ENCODE results near the gene ELP1.
A peak's percentile ranks its signal among the peaks of the same experiment; 100 is the strongest.
"Not testable (repeated sequence)": the region's sequence is repeated elsewhere in the genome, so short reads cannot be mapped to it uniquely, and the experiment has no call there.

ELP1 gene, protein sequence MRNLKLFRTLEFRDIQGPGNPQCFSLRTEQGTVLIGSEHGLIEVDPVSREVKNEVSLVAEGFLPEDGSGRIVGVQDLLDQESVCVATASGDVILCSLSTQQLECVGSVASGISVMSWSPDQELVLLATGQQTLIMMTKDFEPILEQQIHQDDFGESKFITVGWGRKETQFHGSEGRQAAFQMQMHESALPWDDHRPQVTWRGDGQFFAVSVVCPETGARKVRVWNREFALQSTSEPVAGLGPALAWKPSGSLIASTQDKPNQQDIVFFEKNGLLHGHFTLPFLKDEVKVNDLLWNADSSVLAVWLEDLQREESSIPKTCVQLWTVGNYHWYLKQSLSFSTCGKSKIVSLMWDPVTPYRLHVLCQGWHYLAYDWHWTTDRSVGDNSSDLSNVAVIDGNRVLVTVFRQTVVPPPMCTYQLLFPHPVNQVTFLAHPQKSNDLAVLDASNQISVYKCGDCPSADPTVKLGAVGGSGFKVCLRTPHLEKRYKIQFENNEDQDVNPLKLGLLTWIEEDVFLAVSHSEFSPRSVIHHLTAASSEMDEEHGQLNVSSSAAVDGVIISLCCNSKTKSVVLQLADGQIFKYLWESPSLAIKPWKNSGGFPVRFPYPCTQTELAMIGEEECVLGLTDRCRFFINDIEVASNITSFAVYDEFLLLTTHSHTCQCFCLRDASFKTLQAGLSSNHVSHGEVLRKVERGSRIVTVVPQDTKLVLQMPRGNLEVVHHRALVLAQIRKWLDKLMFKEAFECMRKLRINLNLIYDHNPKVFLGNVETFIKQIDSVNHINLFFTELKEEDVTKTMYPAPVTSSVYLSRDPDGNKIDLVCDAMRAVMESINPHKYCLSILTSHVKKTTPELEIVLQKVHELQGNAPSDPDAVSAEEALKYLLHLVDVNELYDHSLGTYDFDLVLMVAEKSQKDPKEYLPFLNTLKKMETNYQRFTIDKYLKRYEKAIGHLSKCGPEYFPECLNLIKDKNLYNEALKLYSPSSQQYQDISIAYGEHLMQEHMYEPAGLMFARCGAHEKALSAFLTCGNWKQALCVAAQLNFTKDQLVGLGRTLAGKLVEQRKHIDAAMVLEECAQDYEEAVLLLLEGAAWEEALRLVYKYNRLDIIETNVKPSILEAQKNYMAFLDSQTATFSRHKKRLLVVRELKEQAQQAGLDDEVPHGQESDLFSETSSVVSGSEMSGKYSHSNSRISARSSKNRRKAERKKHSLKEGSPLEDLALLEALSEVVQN (N-terminal part only)

DNA sequence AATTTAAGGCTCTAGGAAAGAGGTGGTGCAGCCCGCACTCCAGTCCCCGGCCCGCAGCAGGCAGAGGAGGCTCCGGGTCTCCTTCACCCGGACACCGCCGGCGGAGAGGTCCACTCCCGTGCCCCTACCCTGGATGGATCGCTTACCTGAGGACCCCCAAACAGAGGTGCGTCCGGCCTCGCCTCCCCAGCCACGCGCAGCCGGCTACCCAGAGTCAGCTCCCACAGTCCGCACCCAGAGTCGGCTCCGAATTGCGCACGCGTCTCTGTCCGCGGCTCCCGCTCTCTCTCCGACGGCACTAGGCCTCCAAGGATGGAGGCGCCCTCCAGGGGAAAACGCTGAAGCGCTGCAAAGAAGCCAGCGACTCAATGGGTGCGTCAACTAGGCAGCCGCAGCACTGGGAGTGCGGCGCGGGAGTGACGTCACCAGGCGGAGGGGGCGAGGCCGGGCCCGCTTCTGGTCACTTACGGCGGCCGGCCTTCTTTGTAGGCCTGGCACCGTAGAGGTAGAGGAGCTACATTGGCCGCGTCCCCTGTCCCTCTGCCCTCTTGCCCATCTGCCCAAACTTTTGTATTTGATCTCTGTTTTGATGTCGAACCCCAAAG, at the start of gene ELP1:
Gene ELP1, minus strand, starts transcription at position 407 of the 605 bp plus-strand sequence. CDS start 2,978 bp downstream, outside the sequence.
- peak; percentile 94 for DNase-seq

- no peak for DNase-seq
Measured at GRCh38 chr9:108980893-108981292, 47.0 kb upstream of the ELP1 start.

GRCh38 chr9:108978205-108978604, 44.3 kb upstream of the ELP1 start:
- DNase-seq, result no peak

- DNase-seq, result no peak
Measured at GRCh38 chr9:108973895-108974294, 40.0 kb upstream of the ELP1 start.

DNA sequence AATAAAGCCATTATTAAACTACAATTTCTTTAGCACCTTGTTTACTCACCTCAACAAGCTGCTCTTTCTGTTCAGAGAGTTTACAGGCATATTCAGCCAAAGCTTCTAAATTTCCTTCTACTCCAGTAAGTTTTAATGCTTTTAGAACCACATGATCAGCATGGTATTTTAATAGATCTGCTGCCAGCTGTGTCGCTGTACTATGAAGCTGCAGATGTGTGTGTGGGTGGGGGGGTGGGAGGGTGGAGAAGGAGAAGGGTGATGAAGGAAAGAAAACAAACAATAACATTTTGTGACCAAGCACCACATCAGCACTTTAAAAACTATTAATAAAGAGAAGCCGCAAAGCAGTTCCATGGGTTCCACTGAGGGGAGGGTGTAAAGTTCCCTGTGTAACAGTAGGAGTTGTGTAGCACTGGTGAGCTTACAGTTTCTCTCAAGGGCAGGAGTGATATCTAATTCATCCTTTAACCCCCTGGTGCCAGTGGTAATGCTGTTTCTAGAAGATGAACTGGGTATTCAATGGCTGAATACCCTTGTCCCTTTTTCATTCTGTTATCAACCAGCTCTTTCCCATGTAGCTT, 38.8 kb upstream of the ELP1 start:
- DNase-seq, result no peak

DNA sequence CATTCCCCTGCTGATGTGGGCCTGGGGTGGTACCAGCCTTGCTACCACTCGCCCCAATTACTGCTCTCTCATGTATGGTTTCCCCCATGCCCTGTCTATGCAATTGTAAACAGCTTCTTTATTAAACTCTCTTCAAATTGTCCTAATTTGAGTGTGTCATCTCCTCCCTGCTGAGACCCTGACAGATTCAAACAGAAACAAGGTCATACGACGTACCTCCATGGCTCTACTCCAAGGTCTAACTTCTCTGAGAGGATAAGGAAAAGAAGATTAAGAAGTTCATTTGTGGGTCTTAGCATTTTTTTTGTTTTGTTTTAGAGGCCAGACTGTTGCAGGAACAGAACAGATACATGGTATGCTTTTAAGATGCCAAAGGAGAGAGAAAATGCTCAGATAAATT, 38.3 kb upstream of the ELP1 start:
- no peak for DNase-seq

DNA sequence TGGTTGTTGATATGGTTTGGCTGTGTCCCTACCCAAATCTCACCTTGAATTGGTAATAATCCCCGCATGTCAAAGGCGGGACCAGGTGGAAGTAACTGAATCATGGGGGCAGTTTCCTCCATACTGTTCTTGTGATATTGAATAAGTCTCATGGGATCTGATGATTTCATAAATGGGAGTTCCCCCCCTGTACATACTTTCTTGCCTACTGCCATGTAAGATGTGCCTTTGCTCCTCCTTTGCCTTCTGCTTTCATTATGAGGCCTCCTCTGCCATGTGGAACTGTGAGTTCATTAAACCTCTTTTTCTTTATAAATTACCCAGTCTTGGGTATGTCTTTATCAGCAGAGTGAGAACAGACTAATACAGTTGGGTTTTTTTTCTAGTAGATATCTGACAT, 37.5 kb upstream of the ELP1 start:
- not testable (repeated sequence) for DNase-seq

GRCh38 chr9:108967916-108968315, 34.0 kb upstream of the ELP1 start:
- DNase-seq, result no peak

DNA sequence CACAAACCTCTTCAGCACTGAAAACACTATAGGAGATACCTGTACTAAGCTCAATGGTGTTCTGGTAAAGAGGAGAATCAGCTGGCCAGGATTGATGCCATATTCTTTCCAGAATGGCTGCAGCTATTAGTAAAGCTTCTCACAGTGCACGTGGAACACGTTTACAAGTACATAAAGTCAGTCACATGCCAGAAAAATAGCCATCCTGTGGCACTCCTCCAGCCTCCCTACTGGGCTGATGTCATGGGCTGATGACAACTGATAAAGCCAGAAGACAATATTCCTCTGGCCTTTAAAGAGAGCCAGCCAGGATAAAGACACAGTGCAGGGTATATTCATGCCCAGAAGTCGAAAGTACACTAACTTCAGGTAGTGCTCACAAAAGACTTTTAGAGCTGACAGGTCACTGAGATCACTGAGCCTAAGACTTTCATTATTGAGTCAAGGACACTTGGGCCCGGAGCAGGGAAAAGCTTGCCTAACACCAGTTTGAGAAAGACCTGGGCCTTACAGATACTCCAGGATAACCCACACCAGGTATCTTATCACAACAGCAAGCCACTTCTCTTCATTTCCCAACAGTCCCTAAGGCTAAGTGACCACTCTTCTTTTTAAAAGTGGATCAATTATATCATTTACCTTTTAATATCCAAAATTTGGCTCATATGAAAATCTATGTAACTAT, 29.7 kb upstream of the ELP1 start:
- DNase-seq, result no peak

DNA sequence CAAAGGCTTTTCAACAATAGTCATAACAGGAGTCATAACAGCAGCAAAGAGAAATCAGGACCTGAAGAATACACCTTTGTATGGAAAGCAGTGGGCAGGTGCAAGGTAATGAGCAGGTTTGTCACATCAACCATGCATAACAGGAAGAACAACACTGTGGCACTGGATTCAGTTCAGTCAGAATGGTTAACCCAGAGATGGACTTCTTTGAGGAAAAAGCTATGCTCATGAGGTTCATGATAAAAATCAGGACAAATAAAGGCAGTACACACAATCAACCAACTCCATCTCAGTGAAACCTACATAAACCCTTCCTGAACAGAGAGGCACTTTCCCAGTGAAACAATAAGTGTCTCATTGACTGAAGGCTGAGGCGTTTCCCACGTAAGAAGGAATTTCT, 27.2 kb upstream of the ELP1 start:
- DNase-seq, result no peak

DNA sequence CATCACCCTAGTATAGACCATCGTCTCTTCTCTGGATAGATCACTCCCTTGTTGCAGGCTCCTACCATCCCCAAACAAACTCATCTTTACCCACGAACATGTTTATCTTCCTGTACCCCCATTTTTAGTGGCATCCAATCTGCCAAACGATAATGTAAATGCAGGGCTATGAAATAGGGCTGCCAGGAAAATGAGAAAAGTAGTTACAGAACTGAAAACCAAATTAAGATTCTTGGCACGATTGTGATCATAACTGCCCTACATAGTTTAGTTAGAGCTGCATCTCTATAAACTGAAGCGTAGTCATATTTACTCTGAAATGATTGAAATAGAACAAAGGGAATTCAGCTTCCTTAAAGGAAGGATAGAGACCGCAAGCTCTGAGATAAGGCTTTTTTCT, 26.4 kb upstream of the ELP1 start:
- DNase-seq, result no peak

DNA sequence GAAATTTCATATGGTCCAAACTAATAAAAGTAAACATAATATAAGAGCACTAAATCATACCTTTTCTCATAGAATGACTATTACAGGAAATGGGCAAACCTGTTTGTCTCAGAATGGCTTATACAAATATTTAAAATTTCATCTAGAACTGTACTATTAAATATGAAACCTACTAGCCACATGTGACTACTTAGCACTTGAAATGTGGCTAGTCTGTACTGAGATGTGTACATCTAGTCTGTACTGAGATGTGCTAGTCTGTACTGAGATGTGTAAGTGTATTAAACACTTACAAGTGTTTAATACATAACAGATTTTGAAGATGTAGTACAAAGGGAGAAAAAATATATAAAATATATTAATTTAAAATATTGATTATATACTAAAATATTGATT, 22.7 kb upstream of the ELP1 start:
- DNase-seq, result no peak

DNA sequence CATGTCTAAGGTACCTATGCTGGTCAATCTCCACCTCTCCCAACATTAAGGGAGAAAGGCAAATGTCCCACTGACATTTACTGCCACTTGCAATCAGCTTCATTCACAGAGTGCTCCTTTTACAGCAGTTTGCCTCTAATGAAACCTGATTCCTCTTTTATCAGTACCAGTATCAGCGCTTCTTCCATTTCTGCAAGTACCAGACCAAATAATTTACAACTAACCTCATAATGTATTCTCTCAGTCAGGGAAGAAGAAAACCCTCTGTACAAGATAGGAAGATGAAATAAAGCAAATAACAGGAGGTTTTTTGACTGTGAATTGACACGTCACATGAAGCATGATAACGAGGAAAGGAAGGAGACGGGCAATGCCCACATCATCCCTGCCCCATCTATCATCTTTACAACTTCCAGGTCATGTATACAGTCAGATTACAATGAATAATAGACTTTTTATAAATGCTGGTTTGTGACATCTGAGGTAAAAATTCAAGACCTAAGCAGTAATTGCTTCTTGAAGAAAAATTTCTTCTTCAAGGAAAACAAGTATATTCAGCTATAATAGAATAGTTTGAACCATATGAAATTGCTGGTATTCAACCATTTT, 22.2 kb upstream of the ELP1 start:
- no peak for DNase-seq

GRCh38 chr9:108953983-108954574, 20.2 kb upstream of the ELP1 start:
- DNase-seq, result no peak

GRCh38 chr9:108951578-108951977, 17.7 kb upstream of the ELP1 start:
- DNase-seq, result no peak

- DNase-seq, result no peak
Measured at GRCh38 chr9:108950168-108950567, 16.2 kb upstream of the ELP1 start.

GRCh38 chr9:108939975-108940374, 6.1 kb upstream of the ELP1 start:
- no peak for DNase-seq

DNA sequence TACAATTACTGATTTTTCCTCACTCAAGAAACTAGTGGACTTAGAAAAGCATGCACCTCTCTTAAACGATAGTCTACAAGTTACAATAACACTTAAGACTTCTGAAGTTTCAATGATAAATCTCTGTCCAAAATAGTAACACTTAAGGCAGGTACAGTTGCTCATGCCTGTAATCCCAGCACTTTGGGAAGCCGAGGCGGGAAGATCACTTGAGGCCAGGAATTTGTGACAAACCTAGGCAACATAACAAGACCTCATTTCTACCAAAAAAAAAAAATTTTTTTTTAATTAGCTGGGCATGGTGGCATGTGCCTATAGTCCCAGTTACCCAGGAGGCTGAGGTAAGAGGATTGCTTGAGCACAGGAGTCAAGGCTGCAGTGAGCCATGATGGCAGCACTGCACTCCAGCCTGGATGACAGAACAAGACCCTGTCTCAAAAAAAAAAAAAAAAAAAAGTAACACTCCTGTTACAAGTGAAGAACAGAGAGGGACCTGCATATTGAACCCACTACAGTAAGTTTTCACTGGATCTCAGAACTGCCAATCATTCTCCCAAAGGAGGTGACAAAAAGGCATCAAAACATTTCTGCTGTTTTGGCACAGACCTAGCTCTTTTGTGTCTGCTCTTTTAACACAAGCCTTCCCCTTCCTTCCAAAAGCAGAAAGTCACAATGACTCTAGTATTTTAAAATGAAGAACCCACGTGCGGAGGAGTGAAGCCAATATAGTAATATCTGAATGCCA, 3.8 kb upstream of the ELP1 start:
- DNase-seq, result no peak

- DNase-seq, result peak; percentile 88
Measured at GRCh38 chr9:108934323-108934893, 484 bp upstream of the ELP1 start, which contains the start of gene ABITRAM. Gene ABITRAM, plus strand, starts transcription at chr9:108934400. Its CDS starts 87 bp downstream, at chr9:108934487.
